Measurements from ENCODE around the gene AMD1. TPM values are rescaled to one million over a fixed set of nuclear protein-coding genes. Genes with fewer than 3 reads are reported as not detected.

The AMD1 gene
- total RNA-seq, 2 donors from 2014 or later, result 49.5 to 120 TPM

- Histone ChIP-seq H3K4me3 (no peak overlapping the region), H3K27me3 (replicated peaks; ENCODE audit: insufficient read depth) (no peaks in the 10 kb centered on the region), H3K4me1 (ENCODE audit: control insufficient read depth in 1 of 2, low read depth in 2 of 2) (no peaks in the 10 kb centered on the region), H3K9me3 (no peaks in the 10 kb centered on the region), H3K27ac (no peak overlapping the region), H3K36me3 (no peaks in the 10 kb centered on the region)
- DNase-seq (ENCODE audit: low spot score) (no peak), ATAC-seq (ENCODE audit: insufficient number of reproducible peaks, low FRiP score, low read depth) (no peak)
- no peak for TF ChIP-seq CTCF (IDR thresholded peaks at IDR 0.05)
Observed at GRCh38 chr6:110930781-110931180, 56.2 kb downstream of the AMD1 start.

- Histone ChIP-seq H3K27ac (no peak overlapping the region), H3K36me3 (no peaks in the 10 kb centered on the region), H3K4me1 (ENCODE audit: control insufficient read depth in 1 of 2, low read depth in 2 of 2) (no peaks in the 10 kb centered on the region), H3K9me3 (no peaks in the 10 kb centered on the region), H3K27me3 (replicated peaks; ENCODE audit: insufficient read depth) (no peaks in the 10 kb centered on the region), H3K4me3 (no peak overlapping the region)
- DNase-seq (ENCODE audit: low spot score) (no peak), ATAC-seq (ENCODE audit: insufficient number of reproducible peaks, low FRiP score, low read depth) (no peak)
- TF ChIP-seq CTCF (IDR thresholded peaks at IDR 0.05), result no peak
Observed at GRCh38 chr6:110933912-110934311, 59.3 kb downstream of the AMD1 start.

GRCh38 chr6:110934381-110934898, 59.9 kb downstream of the AMD1 start:
- Histone ChIP-seq H3K9me3 (no peaks in the 10 kb centered on the region), H3K4me3 (no peak overlapping the region), H3K4me1 (ENCODE audit: control insufficient read depth in 1 of 2, low read depth in 2 of 2) (no peaks in the 10 kb centered on the region), H3K27me3 (replicated peaks; ENCODE audit: insufficient read depth) (no peaks in the 10 kb centered on the region), H3K36me3 (no peaks in the 10 kb centered on the region), H3K27ac (no peak overlapping the region)
- TF ChIP-seq CTCF (IDR thresholded peaks at IDR 0.05), result no peak
- DNase-seq (ENCODE audit: low spot score) (no peak), ATAC-seq (ENCODE audit: insufficient number of reproducible peaks, low FRiP score, low read depth) (no peak)

GRCh38 chr6:110935171-110935570, 60.6 kb downstream of the AMD1 start:
- Histone ChIP-seq H3K4me1 (ENCODE audit: control insufficient read depth in 1 of 2, low read depth in 2 of 2) (no peaks in the 10 kb centered on the region), H3K27me3 (replicated peaks; ENCODE audit: insufficient read depth) (no peaks in the 10 kb centered on the region), H3K36me3 (no peaks in the 10 kb centered on the region), H3K4me3 (no peak overlapping the region), H3K9me3 (no peaks in the 10 kb centered on the region), H3K27ac (no peak overlapping the region)
- ATAC-seq (ENCODE audit: insufficient number of reproducible peaks, low FRiP score, low read depth) (no peak), DNase-seq (ENCODE audit: low spot score) (no peak)
- no peak for TF ChIP-seq CTCF (IDR thresholded peaks at IDR 0.05)

GRCh38 chr6:110938171-110938570, 63.6 kb downstream of the AMD1 start:
- no peak overlapping the region for H3K27ac ChIP-seq
- no peak for DNase-seq (ENCODE audit: low spot score)
- no peaks in the 10 kb centered on the region for H3K27me3 ChIP-seq (replicated peaks; ENCODE audit: insufficient read depth)
- H3K4me3 ChIP-seq, result no peak overlapping the region
- no peak for ATAC-seq (ENCODE audit: insufficient number of reproducible peaks, low FRiP score, low read depth)
- no peak for TF ChIP-seq CTCF (IDR thresholded peaks at IDR 0.05)
- no peaks in the 10 kb centered on the region for H3K9me3 ChIP-seq
- no peaks in the 10 kb centered on the region for H3K36me3 ChIP-seq
- H3K4me1 ChIP-seq (ENCODE audit: control insufficient read depth in 1 of 2, low read depth in 2 of 2), result no peaks in the 10 kb centered on the region

Data from thoracic aorta (tissue), 2 donors.